HG03095 (cell line): ENCODE data around the gene CIDEC.

Source experiments
- ATAC-seq: cut with Tn5 transposase; IDR thresholded peaks from one replicate; pipeline ENCODE4 v1.9.1; 2021; ENCODE audit warnings: moderate library complexity; ENCODE audit not compliant: unreplicated experiment

CIDEC gene

DNA sequence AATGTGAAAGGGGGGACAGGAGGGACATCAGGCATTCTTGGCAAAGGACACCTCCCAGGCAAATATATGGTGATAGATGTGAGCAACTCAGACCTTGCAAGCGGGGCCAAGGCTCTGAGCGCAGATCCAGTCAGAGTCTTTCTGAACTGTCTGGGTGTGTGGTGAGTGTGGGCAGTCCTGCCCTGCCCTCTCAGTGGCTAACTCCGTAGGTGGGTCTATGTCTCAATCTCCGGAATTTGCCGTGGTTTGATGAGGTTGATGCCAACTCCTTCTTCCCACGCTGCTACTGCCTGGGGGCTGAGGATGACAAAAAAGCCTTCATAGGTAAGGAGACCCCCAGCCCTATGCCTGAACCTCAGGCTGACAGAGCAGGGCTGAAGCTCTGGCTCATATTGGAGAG, 62.6 kb downstream of the CIDEC start:
- no peak for ATAC-seq
